NOMO-1 (cell line): ENCODE results near the gene PTCD2.
"Not testable (repeated sequence)": the region's sequence is repeated elsewhere in the genome, so short reads cannot be mapped to it uniquely, and the experiment has no call there.

Experiments
- DNase-seq, 2 experiments: peaks; one replicate each; lab custom pipeline; 2025; ENCODE audit not compliant: unreplicated experiment in 2 of 2; lab: John Stamatoyannopoulos, UW

Gene PTCD2

DNA sequence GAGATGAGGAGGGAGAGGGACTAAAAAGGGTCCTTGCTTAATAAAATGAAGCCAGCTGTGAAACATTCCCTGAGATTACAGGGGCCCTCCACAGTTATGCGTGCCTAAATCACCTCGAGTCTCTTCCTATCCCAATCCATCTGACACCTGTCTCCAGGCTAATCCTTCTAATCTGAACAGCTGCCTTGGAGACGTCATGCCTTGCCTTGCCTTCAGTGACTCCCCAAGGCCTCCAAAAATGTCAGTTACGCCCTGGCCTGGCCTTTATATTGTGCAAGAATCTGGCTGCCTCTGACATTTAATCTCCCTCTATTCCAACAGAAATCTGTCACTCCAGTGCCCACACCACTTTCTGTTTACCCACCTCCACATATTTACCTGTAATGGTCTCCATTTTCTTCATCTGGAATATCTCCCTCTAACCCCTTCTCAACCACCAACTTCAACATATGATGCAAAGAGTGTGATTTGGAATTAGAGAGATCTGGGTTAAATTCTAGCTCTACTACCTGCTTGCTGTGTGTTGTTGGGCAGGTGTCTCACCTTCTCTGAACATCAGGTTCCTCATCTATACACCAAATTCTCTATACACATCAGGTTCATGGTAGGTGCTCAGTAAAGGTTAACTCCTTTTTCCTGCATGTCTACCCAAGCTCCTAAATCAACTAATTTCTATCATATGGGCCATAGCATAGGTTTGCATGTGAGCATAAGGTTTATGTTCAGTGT lies 57.9 kb downstream of the PTCD2 start:
- no peak for DNase-seq

DNA sequence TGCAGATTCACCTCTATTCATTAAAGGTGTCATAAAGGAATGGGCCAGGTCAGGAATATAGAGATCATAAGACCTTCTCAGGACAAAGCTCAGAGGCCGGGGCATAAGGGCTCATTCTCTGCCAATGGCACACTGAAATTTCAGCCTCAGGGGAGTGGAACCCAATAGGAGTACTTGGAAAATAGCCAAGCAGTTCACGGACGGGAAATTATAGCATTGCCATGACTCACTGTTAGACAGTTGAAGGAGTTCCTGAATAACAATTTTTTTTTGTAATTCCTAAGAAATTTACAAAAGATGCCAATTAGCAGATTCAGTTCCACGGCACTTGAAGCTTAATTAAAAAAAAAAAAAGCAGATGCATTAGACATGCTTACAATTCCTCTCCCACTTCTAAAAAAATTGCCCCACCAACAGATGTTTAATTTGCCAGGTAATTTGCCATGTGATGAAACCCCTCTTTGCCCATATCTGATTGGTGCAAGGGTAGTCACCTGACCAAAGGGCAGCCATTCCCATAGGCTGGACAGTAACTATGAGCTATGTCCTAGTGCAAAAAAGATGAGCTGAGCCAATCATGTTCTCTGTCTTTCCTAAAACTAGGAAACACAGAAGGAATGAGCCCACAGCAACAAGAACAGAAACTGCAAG lies 58.6 kb downstream of the PTCD2 start:
- DNase-seq: no peak

- no peak for DNase-seq
These were observed 59.8 kb downstream of the PTCD2 start for GRCh38 chr5:72379936-72380335.

- DNase-seq: peak; percentile 65 to 82
These were observed 60.5 kb downstream of the PTCD2 start for GRCh38 chr5:72380492-72381274.

DNA sequence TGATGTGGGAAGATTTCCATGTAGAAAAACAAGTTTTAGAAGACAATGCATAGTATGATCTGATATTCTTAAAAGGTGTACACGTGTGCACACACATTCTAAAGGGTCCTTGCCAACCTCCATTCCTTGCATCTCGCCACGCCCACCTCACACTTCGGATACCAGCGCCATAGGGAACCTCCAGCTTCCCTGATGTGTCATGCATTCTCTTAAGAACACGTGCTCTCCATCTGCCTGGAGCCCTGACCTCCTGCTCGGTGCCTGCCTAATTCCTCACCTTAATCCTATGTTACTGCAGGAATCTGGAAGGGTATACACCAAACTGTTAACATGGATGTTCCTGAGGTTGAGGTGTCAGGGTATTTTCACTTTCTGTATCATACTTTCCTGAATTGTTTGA lies 63.1 kb downstream of the PTCD2 start:
- no peak for DNase-seq

GRCh38 chr5:72383726-72384125 lies 63.6 kb downstream of the PTCD2 start:
- DNase-seq: no peak

- DNase-seq: peak; percentile 64 to 81
These were observed 66.5 kb downstream of the PTCD2 start for GRCh38 chr5:72386639-72387038.

DNA sequence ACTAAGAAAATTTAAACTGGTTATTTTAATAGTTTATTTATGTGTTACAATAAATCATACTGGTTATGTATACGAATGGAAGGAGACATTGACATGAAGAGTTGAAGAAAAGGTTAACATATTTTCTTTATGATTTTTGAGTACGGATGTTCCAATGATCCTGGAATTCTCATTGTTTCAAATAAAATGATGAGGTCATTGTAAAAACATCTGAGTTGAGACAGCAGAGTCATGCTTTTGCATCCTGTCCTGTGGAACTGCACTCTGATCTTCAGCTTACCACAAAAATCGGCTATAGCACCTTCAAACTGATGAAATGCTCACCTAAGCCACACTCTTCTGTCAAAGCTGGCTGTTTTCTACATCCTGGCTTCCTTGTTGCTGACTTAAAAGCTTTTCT lies 67.8 kb downstream of the PTCD2 start:
- no peak for DNase-seq

DNA sequence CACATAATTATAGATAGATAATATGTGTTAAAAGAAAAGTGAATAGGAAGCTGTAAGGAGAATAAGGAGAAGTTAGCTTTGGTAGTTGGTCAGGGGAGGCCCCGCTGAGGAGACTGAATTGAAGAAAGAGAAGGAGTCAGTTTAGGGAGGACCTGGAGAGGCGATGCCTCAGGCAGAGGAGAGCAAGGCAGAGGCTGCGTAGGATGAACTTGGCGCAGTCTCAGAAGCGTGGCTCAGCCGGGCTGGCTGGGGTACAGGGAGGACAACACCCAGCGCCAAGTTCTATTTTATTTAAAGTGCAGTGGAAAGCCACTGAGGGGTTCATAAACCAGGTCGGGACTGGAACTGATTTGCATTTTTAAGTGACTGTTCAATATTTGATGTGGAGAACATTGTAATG lies 68.5 kb downstream of the PTCD2 start:
- peak in 1 of 2 experiments; percentile 15 for DNase-seq

DNA sequence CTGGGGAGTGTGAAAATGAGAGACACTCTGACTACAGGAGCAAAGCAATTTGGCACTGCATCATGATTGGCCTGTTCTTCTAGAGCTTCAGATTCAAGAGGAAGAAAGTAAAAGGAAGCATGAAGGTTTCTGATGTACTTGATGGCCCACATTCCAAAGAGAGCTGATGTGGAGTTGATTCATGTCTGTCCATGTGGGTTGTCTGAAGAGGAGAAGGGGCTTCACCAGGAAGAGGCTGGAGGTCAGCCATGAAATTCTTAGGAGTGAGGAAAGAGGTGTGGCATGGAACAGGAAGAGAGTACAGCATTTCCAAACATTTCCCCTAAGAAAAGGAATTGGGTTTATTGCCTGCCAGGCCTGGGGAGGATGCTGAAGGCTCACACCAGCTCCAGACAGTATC lies 70.7 kb downstream of the PTCD2 start:
- DNase-seq: no peak

- no peak for DNase-seq
These were observed 72.2 kb downstream of the PTCD2 start for GRCh38 chr5:72392326-72392733.

DNA sequence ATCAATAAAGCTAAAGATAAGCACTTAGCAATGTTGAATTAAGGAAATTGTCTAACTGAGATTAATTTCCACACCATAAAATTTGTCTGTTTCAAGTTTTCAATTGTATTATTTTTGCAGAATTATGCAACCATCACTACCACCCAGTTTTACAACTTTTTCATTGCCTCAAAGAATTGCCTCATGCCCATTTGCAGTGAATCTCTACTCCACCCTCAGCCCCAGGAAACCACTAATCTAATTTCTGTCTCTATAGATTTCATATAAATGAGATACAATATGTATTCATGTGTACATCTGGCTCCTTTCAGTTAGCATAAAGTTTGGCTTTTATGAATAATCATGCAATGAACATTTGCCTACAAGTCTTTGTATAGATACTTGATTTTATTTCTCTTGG lies 72.9 kb downstream of the PTCD2 start:
- peak; percentile 51 to 66 for DNase-seq

DNA sequence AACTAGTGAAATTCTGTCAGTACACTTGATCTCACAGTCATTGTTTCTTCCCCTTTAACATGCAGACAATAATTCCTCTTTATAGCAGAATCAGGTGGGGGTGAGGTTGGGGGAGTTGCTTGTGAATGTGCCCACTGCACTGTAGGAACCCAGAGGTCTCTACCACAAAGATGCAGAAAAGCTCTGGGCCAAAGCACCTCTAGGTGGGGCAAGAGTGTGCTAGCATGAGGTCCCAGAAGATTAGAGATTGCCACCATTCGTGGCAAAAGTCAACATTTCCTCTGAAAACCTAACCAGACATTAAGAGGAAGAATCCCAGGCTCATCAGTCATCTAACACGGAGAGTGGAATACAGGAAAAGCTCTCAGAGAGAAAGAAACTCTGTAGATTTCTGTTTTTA lies 74.5 kb downstream of the PTCD2 start:
- DNase-seq: peak; percentile 41 to 43

GRCh38 chr5:72397836-72398235 lies 77.7 kb downstream of the PTCD2 start:
- peak in 1 of 2 experiments; percentile 26 for DNase-seq

DNA sequence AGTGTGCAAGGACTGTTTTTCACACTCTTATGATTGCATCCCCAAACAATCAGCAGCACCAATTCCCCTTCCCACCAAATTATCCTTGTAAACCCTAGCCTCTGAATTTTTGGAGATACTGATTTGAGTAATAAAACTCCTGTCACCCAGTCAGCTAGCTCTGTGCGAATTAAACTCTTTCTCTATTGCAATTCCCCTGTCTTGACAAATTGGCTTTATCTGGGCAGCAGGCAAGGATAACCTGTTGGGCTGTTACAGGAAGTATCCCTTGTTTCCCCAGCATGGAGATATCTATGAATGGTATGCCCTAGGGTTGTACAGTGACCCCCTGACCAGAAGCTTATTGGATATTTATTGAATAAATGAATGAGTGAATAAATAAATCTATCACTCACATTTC lies 80.8 kb downstream of the PTCD2 start:
- no peak for DNase-seq

DNA sequence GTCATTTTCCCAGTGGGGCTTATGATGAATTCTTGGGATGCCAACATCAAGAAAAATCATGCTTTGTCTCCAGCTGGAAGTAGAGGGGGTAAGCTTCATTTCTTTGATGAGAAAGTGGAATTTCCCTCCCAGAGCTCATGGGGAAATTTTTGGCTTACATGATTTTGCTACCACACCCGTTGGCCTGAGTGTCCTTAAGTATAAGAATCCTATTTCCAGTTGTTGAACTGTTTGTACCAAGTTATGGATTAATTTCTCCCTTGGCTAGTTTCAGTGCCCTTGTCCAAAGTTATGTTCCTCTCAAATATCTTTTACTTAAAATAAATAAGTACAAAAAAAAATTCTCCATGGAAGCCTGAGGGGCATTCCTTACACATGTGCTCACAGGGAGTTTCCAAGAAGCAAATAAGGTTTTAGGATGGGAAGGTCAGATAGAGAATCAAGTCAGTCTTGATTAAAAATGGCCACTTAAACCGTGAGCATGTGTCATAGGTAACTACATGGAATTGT lies 82.3 kb downstream of the PTCD2 start:
- no peak for DNase-seq

DNA sequence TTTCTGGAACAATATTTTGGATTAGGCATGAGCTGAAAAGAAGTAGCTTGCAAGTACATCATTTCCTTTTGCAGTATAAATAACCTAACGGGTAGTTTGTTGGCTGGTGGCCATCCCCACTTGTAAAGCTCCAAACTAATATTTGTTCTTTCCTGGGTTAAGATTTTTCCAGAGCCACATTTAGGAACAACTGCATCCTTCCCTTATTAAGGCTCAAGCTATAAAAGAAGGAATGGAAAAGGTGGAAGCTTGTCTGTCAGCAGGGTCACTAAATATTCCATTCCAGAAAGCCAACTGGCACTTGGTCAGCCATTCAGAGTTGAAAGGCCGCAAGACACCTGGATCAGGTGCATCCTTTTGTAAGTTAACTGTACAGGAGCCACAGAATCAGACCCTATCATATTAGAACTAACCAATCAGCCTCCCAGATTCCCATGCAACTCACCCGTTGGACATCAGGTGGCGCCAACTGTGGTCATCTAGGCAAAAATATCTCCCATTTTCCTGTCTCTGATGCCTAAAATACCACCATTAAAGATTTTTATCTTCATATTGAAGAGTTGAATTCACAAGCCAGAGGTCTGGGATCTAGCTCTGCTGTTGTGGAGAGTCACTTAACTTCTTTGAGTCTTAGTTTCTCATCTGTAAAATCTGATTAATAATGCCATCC lies 82.9 kb downstream of the PTCD2 start:
- DNase-seq: no peak

- not testable (repeated sequence) for DNase-seq
These were observed 84.6 kb downstream of the PTCD2 start for GRCh38 chr5:72404771-72405170.

DNA sequence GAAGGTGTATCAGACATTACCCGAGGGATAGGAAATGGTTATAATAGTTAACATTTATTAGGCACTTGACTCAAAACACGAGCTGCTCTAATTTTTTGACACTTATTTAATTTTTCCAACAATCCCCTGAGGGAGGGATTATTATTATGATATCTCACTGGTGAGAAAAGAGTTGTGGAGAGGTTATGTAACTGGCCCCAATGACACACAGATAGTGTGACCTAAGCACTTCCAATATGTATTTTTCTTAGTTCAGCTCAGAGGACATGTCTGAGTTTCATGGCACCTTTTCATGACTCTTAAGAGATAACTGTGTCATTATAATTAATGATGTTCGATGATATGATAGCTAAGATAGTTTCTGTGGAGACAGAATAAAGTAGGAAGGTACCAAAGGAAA lies 86.9 kb downstream of the PTCD2 start:
- DNase-seq: no peak

GRCh38 chr5:72407541-72407940 lies 87.4 kb downstream of the PTCD2 start:
- DNase-seq: peak in 1 of 2 experiments; percentile 26

GRCh38 chr5:72408127-72408526 lies 88.0 kb downstream of the PTCD2 start:
- no peak for DNase-seq
